Measurements from ENCODE around the gene ZNF438. TPM values are rescaled to one million over a fixed set of nuclear protein-coding genes. Genes with fewer than 3 reads are reported as not detected.

ZNF438 gene
- total and polyA plus RNA-seq, 10 of the 15 experiments (the other 5 are each of a cell fraction or from before 2014, with no cell fraction given): 0.93 to 5.2 (median 1.9) TPM

DNA sequence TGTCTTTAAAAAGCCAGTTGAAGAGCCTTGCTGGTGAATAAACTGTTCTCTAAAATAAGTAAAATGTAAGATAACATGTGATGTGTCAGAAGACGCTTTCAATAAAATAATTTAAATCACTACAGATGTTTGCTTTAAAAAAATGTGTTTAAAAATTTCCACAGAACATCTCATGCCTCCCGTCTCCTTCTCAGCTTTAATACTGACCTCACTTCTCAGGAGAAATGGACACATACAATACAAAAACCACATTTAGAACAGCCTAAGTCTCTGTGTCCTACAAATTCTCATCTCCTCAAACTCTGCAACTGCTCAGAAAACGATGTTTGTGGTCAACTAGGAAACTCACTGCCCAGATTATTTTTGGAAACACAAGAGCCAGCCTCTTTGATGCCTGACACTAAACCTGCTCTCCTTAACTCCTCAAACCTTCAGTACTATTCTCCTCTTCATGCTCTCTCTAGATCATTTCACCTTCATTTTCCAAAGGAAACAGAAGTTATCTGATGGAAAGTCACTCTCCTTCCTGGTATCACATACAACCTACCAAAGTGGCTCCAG is 120.3 kb downstream of the ZNF438 start (continued):
- TF ChIP-seq, protein P1, sequence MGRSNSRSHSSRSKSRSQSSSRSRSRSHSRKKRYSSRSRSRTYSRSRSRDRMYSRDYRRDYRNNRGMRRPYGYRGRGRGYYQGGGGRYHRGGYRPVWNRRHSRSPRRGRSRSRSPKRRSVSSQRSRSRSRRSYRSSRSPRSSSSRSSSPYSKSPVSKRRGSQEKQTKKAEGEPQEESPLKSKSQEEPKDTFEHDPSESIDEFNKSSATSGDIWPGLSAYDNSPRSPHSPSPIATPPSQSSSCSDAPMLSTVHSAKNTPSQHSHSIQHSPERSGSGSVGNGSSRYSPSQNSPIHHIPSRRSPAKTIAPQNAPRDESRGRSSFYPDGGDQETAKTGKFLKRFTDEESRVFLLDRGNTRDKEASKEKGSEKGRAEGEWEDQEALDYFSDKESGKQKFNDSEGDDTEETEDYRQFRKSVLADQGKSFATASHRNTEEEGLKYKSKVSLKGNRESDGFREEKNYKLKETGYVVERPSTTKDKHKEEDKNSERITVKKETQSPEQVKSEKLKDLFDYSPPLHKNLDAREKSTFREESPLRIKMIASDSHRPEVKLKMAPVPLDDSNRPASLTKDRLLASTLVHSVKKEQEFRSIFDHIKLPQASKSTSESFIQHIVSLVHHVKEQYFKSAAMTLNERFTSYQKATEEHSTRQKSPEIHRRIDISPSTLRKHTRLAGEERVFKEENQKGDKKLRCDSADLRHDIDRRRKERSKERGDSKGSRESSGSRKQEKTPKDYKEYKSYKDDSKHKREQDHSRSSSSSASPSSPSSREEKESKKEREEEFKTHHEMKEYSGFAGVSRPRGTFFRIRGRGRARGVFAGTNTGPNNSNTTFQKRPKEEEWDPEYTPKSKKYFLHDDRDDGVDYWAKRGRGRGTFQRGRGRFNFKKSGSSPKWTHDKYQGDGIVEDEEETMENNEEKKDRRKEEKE (IDR thresholded peaks at IDR 0.05): no peak
- TF ChIP-seq PAX5 (IDR thresholded peaks at IDR 0.05; ENCODE audit: borderline replicate concordance, low read depth, low read length): no peak
- no peak for TF ChIP-seq RCOR1 (conservative IDR thresholded peaks at IDR 0.05; ENCODE audit: low read depth, low read length)
- no peak for TF ChIP-seq ZNF622 (IDR thresholded peaks at IDR 0.05)
- no peak for TF ChIP-seq KDM1A (IDR thresholded peaks at IDR 0.05; ENCODE audit: borderline replicate concordance)
- TF ChIP-seq MTA3 (IDR thresholded peaks at IDR 0.05; ENCODE audit: borderline replicate concordance, low read length): no peak
- TF ChIP-seq, protein P2, sequence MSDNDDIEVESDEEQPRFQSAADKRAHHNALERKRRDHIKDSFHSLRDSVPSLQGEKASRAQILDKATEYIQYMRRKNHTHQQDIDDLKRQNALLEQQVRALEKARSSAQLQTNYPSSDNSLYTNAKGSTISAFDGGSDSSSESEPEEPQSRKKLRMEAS (IDR thresholded peaks at IDR 0.05; ENCODE audit: low read depth, low read length): no peak
- no peak for TF ChIP-seq JUND (IDR thresholded peaks at IDR 0.05; ENCODE audit: low read depth, low read length)
- TF ChIP-seq, protein P3, sequence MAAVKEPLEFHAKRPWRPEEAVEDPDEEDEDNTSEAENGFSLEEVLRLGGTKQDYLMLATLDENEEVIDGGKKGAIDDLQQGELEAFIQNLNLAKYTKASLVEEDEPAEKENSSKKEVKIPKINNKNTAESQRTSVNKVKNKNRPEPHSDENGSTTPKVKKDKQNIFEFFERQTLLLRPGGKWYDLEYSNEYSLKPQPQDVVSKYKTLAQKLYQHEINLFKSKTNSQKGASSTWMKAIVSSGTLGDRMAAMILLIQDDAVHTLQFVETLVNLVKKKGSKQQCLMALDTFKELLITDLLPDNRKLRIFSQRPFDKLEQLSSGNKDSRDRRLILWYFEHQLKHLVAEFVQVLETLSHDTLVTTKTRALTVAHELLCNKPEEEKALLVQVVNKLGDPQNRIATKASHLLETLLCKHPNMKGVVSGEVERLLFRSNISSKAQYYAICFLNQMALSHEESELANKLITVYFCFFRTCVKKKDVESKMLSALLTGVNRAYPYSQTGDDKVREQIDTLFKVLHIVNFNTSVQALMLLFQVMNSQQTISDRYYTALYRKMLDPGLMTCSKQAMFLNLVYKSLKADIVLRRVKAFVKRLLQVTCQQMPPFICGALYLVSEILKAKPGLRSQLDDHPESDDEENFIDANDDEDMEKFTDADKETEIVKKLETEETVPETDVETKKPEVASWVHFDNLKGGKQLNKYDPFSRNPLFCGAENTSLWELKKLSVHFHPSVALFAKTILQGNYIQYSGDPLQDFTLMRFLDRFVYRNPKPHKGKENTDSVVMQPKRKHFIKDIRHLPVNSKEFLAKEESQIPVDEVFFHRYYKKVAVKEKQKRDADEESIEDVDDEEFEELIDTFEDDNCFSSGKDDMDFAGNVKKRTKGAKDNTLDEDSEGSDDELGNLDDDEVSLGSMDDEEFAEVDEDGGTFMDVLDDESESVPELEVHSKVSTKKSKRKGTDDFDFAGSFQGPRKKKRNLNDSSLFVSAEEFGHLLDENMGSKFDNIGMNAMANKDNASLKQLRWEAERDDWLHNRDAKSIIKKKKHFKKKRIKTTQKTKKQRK (IDR thresholded peaks at IDR 0.05; ENCODE audit: low read depth, low read length): no peak
